ENCODE data around the gene SH3GL2. TPM values are rescaled to one million over a fixed set of nuclear protein-coding genes. Genes with fewer than 3 reads are reported as not detected.

The SH3GL2 gene
- 0.07 TPM in 1 of 2 replicates, not detected in the other for total RNA-seq

DNA sequence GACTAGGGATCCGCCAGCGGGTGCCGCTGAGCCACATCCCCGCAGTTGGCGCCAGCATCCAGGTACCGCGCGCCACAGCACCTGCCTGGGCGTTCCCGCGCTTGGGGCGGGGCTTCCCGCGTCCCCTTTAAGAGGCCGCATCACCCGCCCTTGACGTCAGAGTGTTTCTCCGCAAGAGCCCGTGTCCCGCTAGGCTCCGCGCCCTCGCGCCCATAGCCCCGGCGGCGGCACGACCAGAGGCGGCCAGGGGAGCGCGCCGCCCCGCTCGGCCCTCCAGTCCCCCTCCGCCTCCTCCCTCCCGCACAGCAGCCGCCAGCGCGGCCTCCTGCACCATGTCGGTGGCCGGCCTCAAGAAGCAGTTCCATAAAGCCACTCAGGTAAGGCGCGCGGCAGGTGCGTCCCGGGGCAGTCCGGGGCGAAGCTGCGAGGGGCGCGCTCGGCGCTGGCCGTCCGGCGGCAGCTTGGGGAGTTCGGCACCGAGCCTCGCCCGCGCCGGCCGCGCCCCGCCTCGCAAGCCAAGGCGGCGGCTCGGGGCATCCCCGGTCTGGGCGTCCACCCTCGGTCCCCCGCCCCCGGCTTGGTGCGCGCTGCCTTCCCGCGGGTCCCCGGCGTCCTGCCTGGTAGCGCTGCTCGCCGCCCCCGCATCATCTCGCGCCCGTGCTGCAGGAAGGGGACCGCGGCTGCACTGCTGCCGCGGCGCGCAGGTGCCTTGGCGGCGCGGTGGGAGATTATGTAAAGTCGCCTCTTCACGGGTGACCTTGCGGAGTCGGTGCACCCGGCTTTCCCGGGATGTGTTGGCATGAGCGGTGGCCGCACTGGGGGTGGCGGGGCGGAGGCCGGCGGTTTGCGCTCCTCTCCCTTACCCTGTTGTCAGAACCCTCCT lies at the start of gene SH3GL2:
SH3GL2 (plus strand) TSS at position 156 of the 883 bp plus-strand sequence.

Measured in smooth muscle cell of the pulmonary artery (primary cell).